Endothelial cell of umbilical vein (primary cell): Measurements from ENCODE around the gene MT1E.

Source experiments
- CTCF ChIP-seq, 2 donors: IDR thresholded peaks; 1 replicate in 1 of 2; 2 replicates in 1 of 2; pipeline ENCODE4 v1.5.1; 2011; ENCODE audit warnings: low read length in 2 of 2, mild to moderate bottlenecking in 2 of 2, moderate library complexity in 2 of 2, control low read depth in 1 of 2, inconsistent platforms in 1 of 2, low read depth in 1 of 2; ENCODE audit not compliant: insufficient read depth in 1 of 2; ENCODE audit errors: extremely low read depth in 1 of 2
- POLR2A ChIP-seq: IDR thresholded peaks from 2 replicates; pipeline ENCODE4 v1.6.1; 2012; ENCODE audit warnings: low read depth, mild to moderate bottlenecking, control low read depth, low read length

DNA sequence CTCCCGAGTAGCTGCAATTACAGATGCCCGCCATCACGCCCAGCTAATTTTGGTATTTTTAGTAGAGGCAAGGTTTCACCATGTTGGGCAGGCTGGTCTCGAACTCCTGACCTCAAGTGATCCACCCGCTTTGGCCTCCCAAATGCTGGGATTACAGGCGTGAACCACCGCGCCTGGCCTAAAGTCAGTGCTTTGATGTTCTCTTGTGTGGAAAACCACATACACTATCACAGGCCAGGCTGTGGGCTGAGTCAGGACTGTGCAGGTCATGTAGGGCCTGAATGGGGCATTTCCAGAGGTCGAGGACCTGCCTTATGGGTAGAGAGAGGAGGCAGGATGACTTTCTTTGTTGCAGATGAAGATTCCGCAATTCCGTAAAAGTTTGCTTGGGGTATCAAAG, 41.3 kb upstream of the MT1E start:
- TF ChIP-seq CTCF (IDR thresholded peaks at IDR 0.05; ENCODE audit: extremely low read depth in 1 of 2, insufficient read depth in 1 of 2, low read depth in 1 of 2, low read length in 2 of 2) (no peak), POLR2A (no peak)
